Hematopoietic multipotent progenitor cell treated with erythropoietin and hydrocortisone succinate and interleukin-3 and kit ligand, for 8 days (in vitro differentiated cells): ENCODE results near the gene PDE12.

Source experiments
- DNase-seq: peaks from one replicate; pipeline ENCODE4 v3.0.0-alpha.2; 2015

PDE12 gene

GRCh38 chr3:57555738-57556458, at the start of gene PDE12:
TSS of gene PDE12 (plus strand) at chr3:57556274. CDS start at chr3:57556380, 106 bp downstream.
- DNase-seq, result peak; percentile 93

GRCh38 chr3:57512166-57512565, 43.9 kb upstream of the PDE12 start:
- DNase-seq, result no peak

- DNase-seq, result no peak
Observed at GRCh38 chr3:57518276-57518915, 37.7 kb upstream of the PDE12 start.

GRCh38 chr3:57530071-57530608, 25.9 kb upstream of the PDE12 start:
- no peak for DNase-seq

GRCh38 chr3:57538465-57538864, 17.6 kb upstream of the PDE12 start:
- DNase-seq, result no peak

GRCh38 chr3:57544181-57545125, 11.6 kb upstream of the PDE12 start, which contains the start of gene DNAH12:
TSS of gene DNAH12 (minus strand) at chr3:57544344. CDS start at chr3:57542870, 1,474 bp downstream.
- peak; percentile 43 for DNase-seq

- no peak for DNase-seq
Observed at GRCh38 chr3:57545636-57546268, 10.3 kb upstream of the PDE12 start.

GRCh38 chr3:57546616-57547015, 9.5 kb upstream of the PDE12 start:
- no peak for DNase-seq

GRCh38 chr3:57555306-57555705, 768 bp upstream of the PDE12 start:
- peak; percentile 46 for DNase-seq

- DNase-seq, result no peak
Observed at GRCh38 chr3:57556459-57557084, 498 bp downstream of the PDE12 start.

GRCh38 chr3:57557085-57557537, 1.0 kb downstream of the PDE12 start:
- peak; percentile 62 for DNase-seq

GRCh38 chr3:57559526-57559925, 3.5 kb downstream of the PDE12 start:
- no peak for DNase-seq

- no peak for DNase-seq
Observed at GRCh38 chr3:57569859-57570450, 13.9 kb downstream of the PDE12 start.

- DNase-seq, result no peak
Observed at GRCh38 chr3:57570878-57571277, 14.8 kb downstream of the PDE12 start.

GRCh38 chr3:57572096-57572495, 16.0 kb downstream of the PDE12 start:
- DNase-seq, result no peak

- DNase-seq, result no peak
Observed at GRCh38 chr3:57575966-57576626, 20.0 kb downstream of the PDE12 start.

- no peak for DNase-seq
Observed at GRCh38 chr3:57577801-57578200, 21.7 kb downstream of the PDE12 start.

GRCh38 chr3:57582474-57583168, 26.5 kb downstream of the PDE12 start:
- peak; percentile 58 for DNase-seq

GRCh38 chr3:57583544-57583943, 27.5 kb downstream of the PDE12 start:
- peak; percentile 54 for DNase-seq

- DNase-seq, result no peak
Observed at GRCh38 chr3:57586778-57587177, 30.7 kb downstream of the PDE12 start.
